ENCODE data around the gene GRIK3.

The GRIK3 gene

GRCh38 chr1:36831186-36831810 is 203.0 kb downstream of the GRIK3 start:
- H3K27ac ChIP-seq, result no peak overlapping the region
- TF ChIP-seq, protein P1, sequence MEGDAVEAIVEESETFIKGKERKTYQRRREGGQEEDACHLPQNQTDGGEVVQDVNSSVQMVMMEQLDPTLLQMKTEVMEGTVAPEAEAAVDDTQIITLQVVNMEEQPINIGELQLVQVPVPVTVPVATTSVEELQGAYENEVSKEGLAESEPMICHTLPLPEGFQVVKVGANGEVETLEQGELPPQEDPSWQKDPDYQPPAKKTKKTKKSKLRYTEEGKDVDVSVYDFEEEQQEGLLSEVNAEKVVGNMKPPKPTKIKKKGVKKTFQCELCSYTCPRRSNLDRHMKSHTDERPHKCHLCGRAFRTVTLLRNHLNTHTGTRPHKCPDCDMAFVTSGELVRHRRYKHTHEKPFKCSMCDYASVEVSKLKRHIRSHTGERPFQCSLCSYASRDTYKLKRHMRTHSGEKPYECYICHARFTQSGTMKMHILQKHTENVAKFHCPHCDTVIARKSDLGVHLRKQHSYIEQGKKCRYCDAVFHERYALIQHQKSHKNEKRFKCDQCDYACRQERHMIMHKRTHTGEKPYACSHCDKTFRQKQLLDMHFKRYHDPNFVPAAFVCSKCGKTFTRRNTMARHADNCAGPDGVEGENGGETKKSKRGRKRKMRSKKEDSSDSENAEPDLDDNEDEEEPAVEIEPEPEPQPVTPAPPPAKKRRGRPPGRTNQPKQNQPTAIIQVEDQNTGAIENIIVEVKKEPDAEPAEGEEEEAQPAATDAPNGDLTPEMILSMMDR (conservative IDR thresholded peaks at IDR 0.05), result no peak
- no peak for TF ChIP-seq ZFX (IDR thresholded peaks at IDR 0.05)

DNA sequence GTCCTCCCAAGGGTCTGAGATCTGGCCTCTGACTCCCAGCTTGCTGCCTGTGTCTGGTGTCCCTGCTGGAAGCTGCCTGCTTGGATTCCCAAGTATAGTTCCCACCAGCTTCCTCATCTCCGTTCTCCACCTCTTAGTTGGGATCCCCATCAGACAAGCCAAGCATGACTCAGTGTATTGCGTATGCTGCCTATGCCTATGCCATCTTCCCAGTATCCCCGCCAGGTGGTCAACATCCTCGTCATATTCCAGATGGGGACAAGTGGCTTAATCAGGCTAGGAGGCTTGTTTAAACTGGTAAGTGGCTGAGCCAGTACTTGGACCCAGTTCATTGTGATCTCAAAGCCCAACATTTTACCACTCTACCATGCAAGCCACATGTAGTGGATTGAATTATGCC is 204.4 kb downstream of the GRIK3 start:
- TF ChIP-seq, protein P1 (conservative IDR thresholded peaks at IDR 0.05), result no peak
- TF ChIP-seq ZFX (IDR thresholded peaks at IDR 0.05), result no peak
- no peak overlapping the region for H3K27ac ChIP-seq

DNA sequence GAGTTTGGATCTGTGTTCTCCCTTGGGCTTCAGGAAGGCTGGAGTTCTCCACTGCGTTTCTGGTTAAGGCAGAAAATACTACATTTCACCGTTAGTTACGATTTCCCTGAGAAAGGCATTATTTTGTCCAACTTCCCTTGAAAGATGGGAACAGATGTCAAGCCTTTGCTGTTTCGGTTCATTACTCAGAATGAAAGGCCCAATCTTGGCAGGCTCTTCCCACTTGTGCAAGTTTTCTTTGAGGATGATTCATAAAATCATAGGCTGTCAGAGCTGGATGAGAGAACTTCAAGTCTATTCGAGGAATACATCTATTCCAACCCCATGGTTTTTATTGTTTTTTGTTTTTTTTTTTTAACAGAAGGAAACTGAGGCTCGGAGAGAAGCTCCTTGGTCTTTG is 205.2 kb downstream of the GRIK3 start:
- no peak for TF ChIP-seq ZFX (IDR thresholded peaks at IDR 0.05)
- TF ChIP-seq, protein P1 (conservative IDR thresholded peaks at IDR 0.05), result no peak
- H3K27ac ChIP-seq, result no peak overlapping the region

DNA sequence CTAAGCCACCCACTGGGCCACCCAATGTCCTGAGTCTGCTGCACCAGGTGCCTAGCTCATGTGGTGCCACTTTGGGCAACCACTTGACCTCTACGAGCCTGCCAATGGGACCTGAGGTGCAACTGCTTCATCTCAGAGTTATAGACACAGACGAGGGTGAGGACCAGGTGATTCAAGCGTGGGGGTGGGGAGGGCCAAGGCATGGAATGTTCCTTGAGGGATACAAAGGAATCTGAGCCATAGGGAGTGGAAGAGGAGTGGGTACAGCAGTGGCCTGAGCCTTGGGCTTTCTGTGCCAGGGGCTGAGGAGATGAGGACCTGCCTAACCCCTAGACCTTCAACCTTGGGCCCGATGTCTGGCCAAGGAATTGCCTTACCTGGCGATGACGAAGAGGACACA is 209.1 kb downstream of the GRIK3 start:
- TF ChIP-seq, protein P1 (conservative IDR thresholded peaks at IDR 0.05), result no peak
- TF ChIP-seq ZFX (IDR thresholded peaks at IDR 0.05), result no peak
- H3K27ac ChIP-seq, result no peak overlapping the region

GRCh38 chr1:36824390-36824861 is 209.9 kb downstream of the GRIK3 start:
- H3K27ac ChIP-seq, result no peak overlapping the region
- TF ChIP-seq ZFX (IDR thresholded peaks at IDR 0.05), result no peak
- TF ChIP-seq, protein P1 (conservative IDR thresholded peaks at IDR 0.05), result no peak

- no peak for TF ChIP-seq ZFX (IDR thresholded peaks at IDR 0.05)
- TF ChIP-seq, protein P1 (conservative IDR thresholded peaks at IDR 0.05), result no peak
- no peak overlapping the region for H3K27ac ChIP-seq
These were observed 211.7 kb downstream of the GRIK3 start for GRCh38 chr1:36822648-36823047.

GRCh38 chr1:36821386-36821785 is 212.9 kb downstream of the GRIK3 start:
- TF ChIP-seq, protein P1 (conservative IDR thresholded peaks at IDR 0.05), result no peak
- H3K27ac ChIP-seq, result no peak overlapping the region
